HepG2 (cell line): ENCODE results near the gene HNRNPUL1. TPM values are rescaled to one million over a fixed set of nuclear protein-coding genes. Genes with fewer than 3 reads are reported as not detected.

ENCODE experiments used
- ARID3A ChIP-seq: IDR thresholded peaks from 2 replicates; pipeline ENCODE4 v1.6.1; 2012; ENCODE audit warnings: low read depth, low read length, improper control_type of control experiment
- TARDBP ChIP-seq: sonication (generic); formaldehyde crosslinking; IDR thresholded peaks from 2 replicates; pipeline ENCODE4 v1.8.0; 2022; ENCODE audit warnings: mild to moderate bottlenecking, missing genetic modification reagents
- TEAD2 ChIP-seq: sonication (generic); formaldehyde crosslinking; IDR thresholded peaks from 2 replicates; pipeline ENCODE4 v1.9.0; 2021; ENCODE audit warnings: missing genetic modification reagents
- ZBTB26 ChIP-seq: IDR thresholded peaks from 2 replicates; pipeline ENCODE4 v1.6.1; 2016; ENCODE audit warnings: missing compliant biosample characterization, missing genetic modification reagents, borderline replicate concordance
- ZFX ChIP-seq: sonication (generic); formaldehyde crosslinking; IDR thresholded peaks from 2 replicates; pipeline ENCODE4 v1.4.0; 2020; ENCODE audit warnings: mild to moderate bottlenecking, low read depth, missing genetic modification reagents, moderate library complexity
- ZNF296 ChIP-seq: sonication (generic); formaldehyde crosslinking; conservative IDR thresholded peaks from 2 replicates; pipeline ENCODE4 v1.5.0; 2020; ENCODE audit warnings: mild to moderate bottlenecking, missing genetic modification reagents
- ZNF441 ChIP-seq: sonication (generic); formaldehyde crosslinking; IDR thresholded peaks from 2 replicates; pipeline ENCODE4 v1.7.0; 2021; ENCODE audit warnings: missing genetic modification reagents, borderline replicate concordance
- ZNF577 ChIP-seq: sonication (generic); formaldehyde crosslinking; IDR thresholded peaks from 2 replicates; pipeline ENCODE4 v1.4.0; 2020; ENCODE audit warnings: mild to moderate bottlenecking, low read depth, missing genetic modification reagents, borderline replicate concordance
- ZNF816 ChIP-seq: sonication (generic); formaldehyde crosslinking; IDR thresholded peaks from 2 replicates; pipeline ENCODE4 v1.8.0; 2022; ENCODE audit warnings: missing genetic modification reagents, mild to moderate bottlenecking, borderline replicate concordance
- polyA plus RNA-seq, 8 experiments: library from polyadenylated mRNA; depleted of rRNA in 3 of 8; stranded (reverse) in 7 of 8; unstranded in 1 of 8; fragments of >200 nt; fragmentation: Illumina TruSeq in 4 of 8; extraction: Trizol in 4 of 8; gene quantifications; 2 replicates each; pipeline versions ENCODE4 v1.2.1 to v1.2.3, GENCODE V29; 2011 to 2016; ENCODE audit warnings: low read depth in 4 of 8, missing spikeins in 1 of 8, mixed read lengths in 1 of 8; ENCODE audit not compliant: insufficient read depth in 1 of 8
- total RNA-seq, 5 experiments: library from RNA; depleted of rRNA; stranded (reverse); fragments of >200 nt; fragmentation: Illumina TruSeq; extraction: Trizol; gene quantifications; 2 replicates each; pipeline ENCODE4 v1.2.3, GENCODE V29; 2016; ENCODE audit warnings: low read depth in 1 of 5
- TF ChIP-seq, protein P1 (sequence below): sonication (generic); formaldehyde crosslinking; IDR thresholded peaks from 2 replicates; pipeline ENCODE4 v1.4.0; 2020; ENCODE audit warnings: missing genetic modification reagents, borderline replicate concordance
- TF ChIP-seq, protein P2 (sequence below): sonication (generic); formaldehyde crosslinking; IDR thresholded peaks from 2 replicates; pipeline ENCODE4 v1.4.0; 2020; ENCODE audit warnings: missing genetic modification reagents, borderline replicate concordance
- TF ChIP-seq, protein P3 (sequence below): IDR thresholded peaks from 2 replicates; pipeline ENCODE4 v1.4.0; 2020; ENCODE audit warnings: mild to moderate bottlenecking, missing genetic modification reagents
- TF ChIP-seq, protein P4 (sequence below): sonication (generic); formaldehyde crosslinking; IDR thresholded peaks from 2 replicates; pipeline ENCODE4 v1.4.0; 2020; ENCODE audit warnings: missing genetic modification reagents

HNRNPUL1 gene
- total and polyA plus RNA-seq, 2 of the 13 experiments (the other 11 are each of a cell fraction or from before 2014, with no cell fraction given) = 30.9 to 81.7 TPM

DNA sequence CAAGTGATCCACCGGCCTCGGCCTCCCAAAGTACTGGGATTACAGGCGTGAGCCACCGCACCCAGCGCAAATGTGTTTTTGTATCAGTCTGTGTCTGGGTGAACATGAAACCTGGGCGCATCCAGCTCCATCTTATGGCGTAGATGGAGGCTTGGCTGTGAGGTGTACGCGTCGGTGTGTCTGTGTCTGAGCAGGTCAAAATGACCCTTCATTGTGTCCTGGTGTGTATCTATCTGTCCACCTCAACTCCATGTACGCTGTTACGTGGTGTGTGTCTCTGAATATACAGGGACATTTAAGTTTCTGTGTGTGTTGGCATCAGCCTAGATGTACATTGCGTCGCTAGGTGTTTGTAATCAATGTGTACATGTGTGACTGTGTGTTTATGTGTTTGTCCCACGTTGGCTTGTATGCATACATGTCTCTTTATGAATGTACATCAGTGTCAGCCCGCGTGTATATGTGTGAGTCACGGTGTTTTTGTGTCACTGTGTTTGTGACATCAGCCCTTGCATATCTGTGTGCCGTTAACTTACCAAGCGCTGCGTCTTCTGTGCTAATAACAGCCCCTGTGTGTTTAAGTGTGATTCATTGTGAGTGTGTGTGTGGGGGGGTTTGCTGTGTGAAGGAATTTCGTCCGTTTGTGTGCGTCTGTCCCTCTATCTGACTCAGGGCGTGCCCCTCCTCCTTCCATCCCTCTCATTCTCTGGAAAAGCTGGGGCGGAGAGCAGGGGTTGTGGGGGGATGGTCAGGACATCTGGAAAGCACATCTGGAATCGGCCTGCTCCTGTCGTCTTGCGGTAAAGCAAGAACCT, 38.7 kb upstream of the HNRNPUL1 start (continued):
- peak; percentile 63; the same call in 1 of the 2 replicates for TF ChIP-seq ARID3A
- no peak for TF ChIP-seq ZNF577 (CRISPR knock-in tag)
- no peak for TF ChIP-seq ZNF441
- TF ChIP-seq, protein P1, sequence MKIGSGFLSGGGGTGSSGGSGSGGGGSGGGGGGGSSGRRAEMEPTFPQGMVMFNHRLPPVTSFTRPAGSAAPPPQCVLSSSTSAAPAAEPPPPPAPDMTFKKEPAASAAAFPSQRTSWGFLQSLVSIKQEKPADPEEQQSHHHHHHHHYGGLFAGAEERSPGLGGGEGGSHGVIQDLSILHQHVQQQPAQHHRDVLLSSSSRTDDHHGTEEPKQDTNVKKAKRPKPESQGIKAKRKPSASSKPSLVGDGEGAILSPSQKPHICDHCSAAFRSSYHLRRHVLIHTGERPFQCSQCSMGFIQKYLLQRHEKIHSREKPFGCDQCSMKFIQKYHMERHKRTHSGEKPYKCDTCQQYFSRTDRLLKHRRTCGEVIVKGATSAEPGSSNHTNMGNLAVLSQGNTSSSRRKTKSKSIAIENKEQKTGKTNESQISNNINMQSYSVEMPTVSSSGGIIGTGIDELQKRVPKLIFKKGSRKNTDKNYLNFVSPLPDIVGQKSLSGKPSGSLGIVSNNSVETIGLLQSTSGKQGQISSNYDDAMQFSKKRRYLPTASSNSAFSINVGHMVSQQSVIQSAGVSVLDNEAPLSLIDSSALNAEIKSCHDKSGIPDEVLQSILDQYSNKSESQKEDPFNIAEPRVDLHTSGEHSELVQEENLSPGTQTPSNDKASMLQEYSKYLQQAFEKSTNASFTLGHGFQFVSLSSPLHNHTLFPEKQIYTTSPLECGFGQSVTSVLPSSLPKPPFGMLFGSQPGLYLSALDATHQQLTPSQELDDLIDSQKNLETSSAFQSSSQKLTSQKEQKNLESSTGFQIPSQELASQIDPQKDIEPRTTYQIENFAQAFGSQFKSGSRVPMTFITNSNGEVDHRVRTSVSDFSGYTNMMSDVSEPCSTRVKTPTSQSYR (CRISPR knock-in tag) = peak; percentile 53
- TF ChIP-seq, protein P2, sequence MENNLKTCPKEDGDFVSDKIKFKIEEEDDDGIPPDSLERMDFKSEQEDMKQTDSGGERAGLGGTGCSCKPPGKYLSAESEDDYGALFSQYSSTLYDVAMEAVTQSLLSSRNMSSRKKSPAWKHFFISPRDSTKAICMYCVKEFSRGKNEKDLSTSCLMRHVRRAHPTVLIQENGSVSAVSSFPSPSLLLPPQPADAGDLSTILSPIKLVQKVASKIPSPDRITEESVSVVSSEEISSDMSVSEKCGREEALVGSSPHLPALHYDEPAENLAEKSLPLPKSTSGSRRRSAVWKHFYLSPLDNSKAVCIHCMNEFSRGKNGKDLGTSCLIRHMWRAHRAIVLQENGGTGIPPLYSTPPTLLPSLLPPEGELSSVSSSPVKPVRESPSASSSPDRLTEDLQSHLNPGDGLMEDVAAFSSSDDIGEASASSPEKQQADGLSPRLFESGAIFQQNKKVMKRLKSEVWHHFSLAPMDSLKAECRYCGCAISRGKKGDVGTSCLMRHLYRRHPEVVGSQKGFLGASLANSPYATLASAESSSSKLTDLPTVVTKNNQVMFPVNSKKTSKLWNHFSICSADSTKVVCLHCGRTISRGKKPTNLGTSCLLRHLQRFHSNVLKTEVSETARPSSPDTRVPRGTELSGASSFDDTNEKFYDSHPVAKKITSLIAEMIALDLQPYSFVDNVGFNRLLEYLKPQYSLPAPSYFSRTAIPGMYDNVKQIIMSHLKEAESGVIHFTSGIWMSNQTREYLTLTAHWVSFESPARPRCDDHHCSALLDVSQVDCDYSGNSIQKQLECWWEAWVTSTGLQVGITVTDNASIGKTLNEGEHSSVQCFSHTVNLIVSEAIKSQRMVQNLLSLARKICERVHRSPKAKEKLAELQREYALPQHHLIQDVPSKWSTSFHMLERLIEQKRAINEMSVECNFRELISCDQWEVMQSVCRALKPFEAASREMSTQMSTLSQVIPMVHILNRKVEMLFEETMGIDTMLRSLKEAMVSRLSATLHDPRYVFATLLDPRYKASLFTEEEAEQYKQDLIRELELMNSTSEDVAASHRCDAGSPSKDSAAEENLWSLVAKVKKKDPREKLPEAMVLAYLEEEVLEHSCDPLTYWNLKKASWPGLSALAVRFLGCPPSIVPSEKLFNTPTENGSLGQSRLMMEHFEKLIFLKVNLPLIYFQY (CRISPR knock-in tag) = no peak
- peak; percentile 99 for TF ChIP-seq ZBTB26
- TF ChIP-seq ZNF816 (CRISPR knock-in tag) = no peak
- TF ChIP-seq ZNF296 (CRISPR knock-in tag) = no peak
- TF ChIP-seq TARDBP (CRISPR knock-in tag) = 0 out of 2 replicates have a peak, but pooled peaks have one; percentile 5
- TF ChIP-seq, protein P3, sequence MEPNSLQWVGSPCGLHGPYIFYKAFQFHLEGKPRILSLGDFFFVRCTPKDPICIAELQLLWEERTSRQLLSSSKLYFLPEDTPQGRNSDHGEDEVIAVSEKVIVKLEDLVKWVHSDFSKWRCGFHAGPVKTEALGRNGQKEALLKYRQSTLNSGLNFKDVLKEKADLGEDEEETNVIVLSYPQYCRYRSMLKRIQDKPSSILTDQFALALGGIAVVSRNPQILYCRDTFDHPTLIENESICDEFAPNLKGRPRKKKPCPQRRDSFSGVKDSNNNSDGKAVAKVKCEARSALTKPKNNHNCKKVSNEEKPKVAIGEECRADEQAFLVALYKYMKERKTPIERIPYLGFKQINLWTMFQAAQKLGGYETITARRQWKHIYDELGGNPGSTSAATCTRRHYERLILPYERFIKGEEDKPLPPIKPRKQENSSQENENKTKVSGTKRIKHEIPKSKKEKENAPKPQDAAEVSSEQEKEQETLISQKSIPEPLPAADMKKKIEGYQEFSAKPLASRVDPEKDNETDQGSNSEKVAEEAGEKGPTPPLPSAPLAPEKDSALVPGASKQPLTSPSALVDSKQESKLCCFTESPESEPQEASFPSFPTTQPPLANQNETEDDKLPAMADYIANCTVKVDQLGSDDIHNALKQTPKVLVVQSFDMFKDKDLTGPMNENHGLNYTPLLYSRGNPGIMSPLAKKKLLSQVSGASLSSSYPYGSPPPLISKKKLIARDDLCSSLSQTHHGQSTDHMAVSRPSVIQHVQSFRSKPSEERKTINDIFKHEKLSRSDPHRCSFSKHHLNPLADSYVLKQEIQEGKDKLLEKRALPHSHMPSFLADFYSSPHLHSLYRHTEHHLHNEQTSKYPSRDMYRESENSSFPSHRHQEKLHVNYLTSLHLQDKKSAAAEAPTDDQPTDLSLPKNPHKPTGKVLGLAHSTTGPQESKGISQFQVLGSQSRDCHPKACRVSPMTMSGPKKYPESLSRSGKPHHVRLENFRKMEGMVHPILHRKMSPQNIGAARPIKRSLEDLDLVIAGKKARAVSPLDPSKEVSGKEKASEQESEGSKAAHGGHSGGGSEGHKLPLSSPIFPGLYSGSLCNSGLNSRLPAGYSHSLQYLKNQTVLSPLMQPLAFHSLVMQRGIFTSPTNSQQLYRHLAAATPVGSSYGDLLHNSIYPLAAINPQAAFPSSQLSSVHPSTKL (CRISPR knock-in tag) = no peak; the same call in 1 of the 2 replicates
- TF ChIP-seq, protein P4, sequence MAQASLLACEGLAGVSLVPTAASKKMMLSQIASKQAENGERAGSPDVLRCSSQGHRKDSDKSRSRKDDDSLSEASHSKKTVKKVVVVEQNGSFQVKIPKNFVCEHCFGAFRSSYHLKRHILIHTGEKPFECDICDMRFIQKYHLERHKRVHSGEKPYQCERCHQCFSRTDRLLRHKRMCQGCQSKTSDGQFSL (CRISPR knock-in tag) = peak; percentile 94
- no peak for TF ChIP-seq ZFX (CRISPR knock-in tag)
- no peak for TF ChIP-seq TEAD2 (CRISPR knock-in tag)
